Colonic mucosa (tissue), 4 donors: ENCODE results near the gene KIAA0232. TPM values are rescaled to one million over a fixed set of nuclear protein-coding genes. Genes with fewer than 3 reads are reported as not detected.

Experiments
- DNase-seq: peaks from one replicate; pipeline ENCODE4 v3.0.0-alpha.2; 2020
- H3K27ac ChIP-seq: fragments of 200-600 bp; one replicate; pipeline ENCODE4 v1.8.0; 2021
- H3K27me3 ChIP-seq: fragments of 200-600 bp; one replicate; pipeline ENCODE4 v1.8.0; 2021
- H3K36me3 ChIP-seq: fragments of 200-600 bp; one replicate; pipeline ENCODE4 v1.8.0; 2021
- H3K4me1 ChIP-seq: fragments of 200-600 bp; one replicate; pipeline ENCODE4 v1.8.0; 2021; ENCODE audit warnings: mild to moderate bottlenecking
- H3K4me3 ChIP-seq: fragments of 200-600 bp; one replicate; pipeline ENCODE4 v1.8.0; 2021
- H3K9ac ChIP-seq, 2 donors: one replicate each; pipeline ENCODE4 v1.7.0; 2013; ENCODE audit warnings: control low read depth in 2 of 2, low read depth in 2 of 2, low read length in 2 of 2
- H3K9me3 ChIP-seq: fragments of 200-600 bp; one replicate; pipeline ENCODE4 v1.8.0; 2021
- CTCF ChIP-seq: fragments of 200-600 bp; IDR thresholded peaks from one replicate; pipeline ENCODE4 v1.8.0; 2022; ENCODE audit warnings: antibody characterized with exemption, mild to moderate bottlenecking
- intact Hi-C: fragments of 100-400 bp; cut with DNase I; formaldehyde crosslinking; loops from one replicate; pipeline ENCODE4 v1.14.1; 2022
- total RNA-seq, 2 donors: library from RNA; stranded (reverse); fragmentation: NEBNext Ultra II Directional in 1 of 2; extraction: Animal tissue kit (Norgen Biotek cat#: 25700) in 1 of 2; gene quantifications; one replicate each; pipeline ENCODE4 v1.2.1, GENCODE V29; 2021
- donor health status: healthy.
- donor health status: DM: no; HTN: no; CAD: no.
- donor health status: DM: no; HTN: no; CAD: no.

The KIAA0232 gene
- total RNA-seq, 2 donors from 2014 or later = 20.8 to 32.8 TPM

GRCh38 chr4:6875431-6875831 lies 92.9 kb downstream of the KIAA0232 start:
- peaks cover 10% of the 10 kb centered on the region for H3K36me3 ChIP-seq
- H3K9me3 ChIP-seq = no peaks in the 10 kb centered on the region
- no peak for TF ChIP-seq CTCF
- H3K4me1 ChIP-seq = no peaks in the 10 kb centered on the region
- no peaks in the 10 kb centered on the region for H3K27me3 ChIP-seq
- no peak overlapping the region for H3K4me3 ChIP-seq
- DNase-seq = no peak
- intact Hi-C loops = no loop called here
- no peak overlapping the region for H3K27ac ChIP-seq
- no peak overlapping the region for H3K9ac ChIP-seq

- Histone ChIP-seq H3K36me3 (peaks cover 14% of the 10 kb centered on the region), H3K27ac (no peak overlapping the region)
Measured at GRCh38 chr4:6876440-6876839, 93.9 kb downstream of the KIAA0232 start.

GRCh38 chr4:6877067-6877466 lies 94.5 kb downstream of the KIAA0232 start:
- no peak for DNase-seq
- Histone ChIP-seq H3K27ac (no peak overlapping the region), H3K27me3 (no peaks in the 10 kb centered on the region), H3K36me3 (peaks cover 17% of the 10 kb centered on the region), H3K4me3 (no peak overlapping the region), H3K9me3 (no peaks in the 10 kb centered on the region), H3K9ac (no peak overlapping the region), H3K4me1 (no peaks in the 10 kb centered on the region)
- intact Hi-C loops = no loop called here
- no peak for TF ChIP-seq CTCF

More at GRCh38 chr4:6876440-6876839, 93.9 kb downstream of the KIAA0232 start:
- Histone ChIP-seq H3K27me3 (no peaks in the 10 kb centered on the region), H3K9ac (no peak overlapping the region), H3K9me3 (no peaks in the 10 kb centered on the region), H3K4me1 (no peaks in the 10 kb centered on the region), H3K4me3 (no peak overlapping the region)
- intact Hi-C loops = no loop called here
- no peak for TF ChIP-seq CTCF
- DNase-seq = no peak

- H3K27me3 ChIP-seq = no peaks in the 10 kb centered on the region
- H3K27ac ChIP-seq = no peak overlapping the region
- intact Hi-C loops = no loop called here
- no peak for TF ChIP-seq CTCF
- no peak overlapping the region for H3K4me3 ChIP-seq
- no peak for DNase-seq
- H3K4me1 ChIP-seq = no peaks in the 10 kb centered on the region
- no peak overlapping the region for H3K9ac ChIP-seq
- no peaks in the 10 kb centered on the region for H3K9me3 ChIP-seq
- peaks cover 17% of the 10 kb centered on the region for H3K36me3 ChIP-seq
Measured at GRCh38 chr4:6878451-6879059, 96.0 kb downstream of the KIAA0232 start.

DNA sequence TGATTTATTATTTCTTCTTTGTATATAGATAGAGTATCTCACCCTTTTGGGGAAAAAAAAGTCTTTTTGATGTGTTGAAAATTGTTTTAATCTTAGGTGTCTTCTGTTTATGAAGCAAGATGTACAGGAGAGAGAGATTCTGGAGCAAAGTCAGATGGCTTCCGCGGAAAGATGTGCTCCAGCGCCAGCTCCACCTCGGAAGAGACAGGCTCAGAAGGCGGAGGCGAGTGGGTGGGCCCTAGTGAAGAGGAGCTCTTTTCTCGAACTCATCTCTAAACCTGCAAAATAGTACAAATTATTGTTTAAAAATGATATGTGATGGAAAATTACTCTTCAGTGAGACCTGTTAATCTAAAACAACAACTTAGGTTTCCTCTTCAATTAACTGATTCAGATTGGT lies 98.2 kb downstream of the KIAA0232 start:
- intact Hi-C loops = no loop called here

More for the DNA sequence above, 98.2 kb downstream of the KIAA0232 start:
- no peaks in the 10 kb centered on the region for H3K4me1 ChIP-seq
- no peak overlapping the region for H3K9ac ChIP-seq
- H3K27ac ChIP-seq = no peak overlapping the region
- no peak for DNase-seq
- no peaks in the 10 kb centered on the region for H3K9me3 ChIP-seq
- H3K27me3 ChIP-seq = no peaks in the 10 kb centered on the region
- H3K36me3 ChIP-seq = peaks cover 7% of the 10 kb centered on the region
- TF ChIP-seq CTCF = no peak
- H3K4me3 ChIP-seq = no peak overlapping the region
